HepG2 (cell line): ENCODE data around the gene RFTN1. TPM values are rescaled to one million over a fixed set of nuclear protein-coding genes. Genes with fewer than 3 reads are reported as not detected.

Experiments used
- ATAC-seq: fragments of 200-7000 bp; cut with Tn5 transposase; 3 replicates; pipeline ENCODE4 v1.9.1; 2020; ENCODE audit warnings: mild to moderate bottlenecking, moderate library complexity
- BruUV-seq: library from RNA; stranded (reverse); fragments of 400-500 nt; replicated peaks from 2 replicates; lab custom pipeline; 2021; lab: Mats Ljungman, UMichigan
- CTCF ChIA-PET: fragments of 300-600 bp; formaldehyde crosslinking; extraction: SDS; loops from one replicate; lab custom pipeline; 2021; ENCODE audit warnings: low total read pairs, inconsistent platforms, low intra/inter-chr PET ratio; lab: Yijun Ruan, JAX
- POLR2A ChIA-PET: fragments of 350-600 bp; sonication (Branson Sonifier 250); formaldehyde crosslinking; loops from one replicate; lab custom pipeline; 2020; ENCODE audit warnings: antibody characterized with exemption, inconsistent platforms; lab: Yijun Ruan, JAX
- DNase-seq: peaks from one replicate; pipeline ENCODE4 v3.0.0-alpha.2; 2015; ENCODE audit warnings: low spot score
- FAIRE-seq: peaks from 3 replicates; lab custom pipeline; 2011; peaks lifted over from hg19 to GRCh38; lab: Jason Lieb, UNC
- H2AFZ ChIP-seq: one replicate; pipeline ENCODE4 v1.6.1; 2011; ENCODE audit warnings: low read length, inconsistent platforms
- H3K27ac ChIP-seq: fragments of 300-600 bp; 3 replicates; pipeline ENCODE4 v1.8.0; 2011; ENCODE audit warnings: mixed run types, mild to moderate bottlenecking, mixed read lengths, low read length, inconsistent platforms; ENCODE audit not compliant: insufficient read depth; ENCODE audit errors: extremely low read length
- H3K27me3 ChIP-seq, 2 experiments: fragments of 200-600 bp in 1 of 2; 2 replicates in 1 of 2; 3 replicates in 1 of 2; pipeline versions ENCODE4 v1.6.0 to v1.8.0; 2011; ENCODE audit warnings: low read length in 2 of 2, mild to moderate bottlenecking in 2 of 2, moderate library complexity in 2 of 2, inconsistent platforms in 1 of 2; ENCODE audit not compliant: insufficient read depth in 2 of 2, control insufficient read depth in 1 of 2
- H3K36me3 ChIP-seq, 2 experiments: fragments of 200-600 bp in 1 of 2; replicated peaks in 1 of 2; 2 replicates in 1 of 2; 3 replicates in 1 of 2; pipeline versions ENCODE4 v1.5.1 to v1.8.0; 2011; ENCODE audit warnings: low read length in 2 of 2, inconsistent platforms in 1 of 2; ENCODE audit not compliant: insufficient read depth in 2 of 2, control insufficient read depth in 1 of 2
- H3K4me1 ChIP-seq: 2 replicates; pipeline ENCODE4 v1.5.1; 2012; ENCODE audit warnings: low read length, inconsistent platforms; ENCODE audit not compliant: insufficient read depth
- H3K4me2 ChIP-seq: 2 replicates; pipeline ENCODE4 v1.6.0; 2011; ENCODE audit warnings: low read depth, low read length, inconsistent platforms
- H3K4me3 ChIP-seq, 3 experiments: fragments of 200-600 bp in 1 of 3; sonication (generic), shearing (Covaris generic) in 1 of 3; replicated peaks in 1 of 3; 2 replicates each; pipeline ENCODE4 v1.5.1; 2011 to 2016; ENCODE audit warnings: low read length in 3 of 3, inconsistent platforms in 2 of 3, low read depth in 2 of 3, mild to moderate bottlenecking in 2 of 3, control low read depth in 1 of 3, mixed read lengths in 1 of 3; ENCODE audit not compliant: insufficient read depth in 1 of 3
- H3K79me2 ChIP-seq: one replicate; pipeline ENCODE4 v1.6.1; 2011; ENCODE audit warnings: low read length, inconsistent platforms; ENCODE audit not compliant: insufficient read depth
- H3K9ac ChIP-seq: 2 replicates; pipeline ENCODE4 v1.6.0; 2011; ENCODE audit warnings: mild to moderate bottlenecking, low read depth, low read length, inconsistent platforms; ENCODE audit not compliant: insufficient read depth
- H3K9me3 ChIP-seq: 2 replicates; pipeline ENCODE4 v1.5.1; 2012; ENCODE audit warnings: mild to moderate bottlenecking, low read length
- H4K20me1 ChIP-seq: 2 replicates; pipeline ENCODE4 v1.6.0; 2011; ENCODE audit warnings: inconsistent platforms, mild to moderate bottlenecking, low read length, moderate library complexity; ENCODE audit not compliant: insufficient read depth
- HDAC2 ChIP-seq: sonication (generic); formaldehyde crosslinking; IDR thresholded peaks from 2 replicates; pipeline ENCODE4 v1.4.0; 2020; ENCODE audit warnings: missing genetic modification reagents
- RBAK ChIP-seq: sonication (generic); formaldehyde crosslinking; IDR thresholded peaks from 2 replicates; pipeline ENCODE4 v1.5.1; 2020; ENCODE audit warnings: mild to moderate bottlenecking, missing genetic modification reagents
- ZNF326 ChIP-seq: sonication (generic); formaldehyde crosslinking; IDR thresholded peaks from 2 replicates; pipeline ENCODE4 v1.4.0; 2020; ENCODE audit warnings: missing genetic modification reagents, borderline replicate concordance
- ZNF431 ChIP-seq: sonication (generic); formaldehyde crosslinking; IDR thresholded peaks from 2 replicates; pipeline ENCODE4 v1.9.0; 2022; ENCODE audit warnings: missing genetic modification reagents, low read depth, mild to moderate bottlenecking, borderline replicate concordance
- ZSCAN9 ChIP-seq: IDR thresholded peaks from 2 replicates; pipeline ENCODE4 v1.6.1; 2016; ENCODE audit warnings: borderline replicate concordance
- WGBS: methylation state at CpG from one replicate; pipeline ENCODE4 v1.1.6; 2017; ENCODE audit warnings: low lambda C conversion rate; 5-methylcytosine and 5-hydroxymethylcytosine counted together
- in situ Hi-C: cut with HindIII; loops from 2 replicates; pipeline ENCODE4 v1.10.0; 2017; ENCODE audit warnings: low pct_unique_long_range_greater_than_20kb; ENCODE audit not compliant: extremely low pct_ligation_motif_present
- intact Hi-C: fragments of 100-400 bp; cut with micrococcal nuclease; formaldehyde crosslinking; loops from one replicate; pipeline ENCODE4 v1.10.0; 2022; ENCODE audit not compliant: unreplicated experiment
- polyA plus RNA-seq, 8 experiments: library from polyadenylated mRNA; depleted of rRNA in 3 of 8; stranded (reverse) in 7 of 8; unstranded in 1 of 8; fragments of >200 nt; fragmentation: Illumina TruSeq in 4 of 8; extraction: Trizol in 4 of 8; gene quantifications; 2 replicates each; pipeline versions ENCODE4 v1.2.1 to v1.2.3, GENCODE V29; 2011 to 2016; ENCODE audit warnings: low read depth in 4 of 8, missing spikeins in 1 of 8, mixed read lengths in 1 of 8; ENCODE audit not compliant: insufficient read depth in 1 of 8
- total RNA-seq, 5 experiments: library from RNA; depleted of rRNA; stranded (reverse); fragments of >200 nt; fragmentation: Illumina TruSeq; extraction: Trizol; gene quantifications; 2 replicates each; pipeline ENCODE4 v1.2.3, GENCODE V29; 2016; ENCODE audit warnings: low read depth in 1 of 5
- TF ChIP-seq, protein P1 (sequence below), 2 experiments: sonication (generic) in 1 of 2; formaldehyde crosslinking in 1 of 2; IDR thresholded peaks; 2 replicates each; pipeline versions ENCODE4 v1.4.0 to v1.6.1; 2016 to 2020; ENCODE audit warnings: borderline replicate concordance in 1 of 2, low read depth in 1 of 2, mild to moderate bottlenecking in 1 of 2, missing genetic modification reagents in 1 of 2
- TF ChIP-seq, protein P2 (sequence below): IDR thresholded peaks from 2 replicates; pipeline ENCODE4 v1.6.1; 2016; ENCODE audit warnings: control low read depth
- TF ChIP-seq, protein P3 (sequence below): sonication (generic); formaldehyde crosslinking; IDR thresholded peaks from 2 replicates; pipeline ENCODE4 v1.4.0; 2020; ENCODE audit warnings: mild to moderate bottlenecking, missing genetic modification reagents
- TF ChIP-seq, protein P4 (sequence below): sonication (generic); formaldehyde crosslinking; IDR thresholded peaks from 2 replicates; pipeline ENCODE4 v1.5.1; 2020; ENCODE audit warnings: missing genetic modification reagents, mild to moderate bottlenecking, borderline replicate concordance

The RFTN1 gene
- total and polyA plus RNA-seq, 2 of the 13 experiments (the other 11 are each of a cell fraction or from before 2014, with no cell fraction given) = not detected

DNA sequence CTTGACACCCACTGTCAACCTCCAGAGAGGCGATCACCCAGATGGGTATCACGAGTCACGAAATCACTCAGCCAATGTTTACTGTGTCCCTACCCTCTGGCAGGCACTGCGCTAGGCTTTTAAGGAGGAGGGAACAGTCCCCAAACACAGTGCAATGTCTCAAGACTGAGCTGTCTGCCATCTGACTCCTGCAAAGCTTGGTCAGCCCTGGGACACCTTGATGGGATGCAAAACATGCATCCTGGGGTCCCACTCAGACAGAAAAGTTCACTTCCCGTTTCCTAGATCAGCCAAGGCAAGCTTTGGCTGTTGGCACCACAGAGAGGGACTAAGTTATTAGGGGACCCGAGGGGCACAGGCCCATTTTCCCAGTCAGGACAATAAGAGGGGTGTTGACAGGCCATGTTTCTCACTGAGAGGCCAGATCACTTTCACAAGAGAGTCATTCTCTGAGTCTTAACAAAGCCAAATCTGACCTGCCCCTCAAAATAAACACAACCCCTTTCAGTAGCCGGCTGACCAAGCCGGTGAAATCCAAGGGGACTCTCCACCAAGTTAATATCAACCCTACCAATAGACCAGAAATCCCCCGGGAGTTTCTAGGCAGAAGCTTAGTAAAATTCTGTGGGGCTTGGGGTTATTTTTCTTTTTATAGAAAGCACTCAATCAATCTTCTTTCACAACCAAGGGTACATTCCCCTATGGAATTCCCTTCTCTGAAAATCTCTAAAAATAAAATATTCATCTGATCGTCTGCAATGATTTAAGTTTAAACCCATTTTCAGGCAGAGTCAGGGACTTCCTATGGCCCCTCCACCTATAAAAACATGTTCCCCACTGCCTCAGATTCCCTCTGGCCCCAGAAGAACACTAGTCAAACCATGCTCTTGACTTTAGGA, 3.5 kb downstream of the RFTN1 start:
- no peaks in the 10 kb centered on the region for H3K36me3 ChIP-seq
- no peaks in the 10 kb centered on the region for H3K79me2 ChIP-seq
- no peaks in the 10 kb centered on the region for H4K20me1 ChIP-seq
- ChIA-PET CTCF (no interaction called here), POLR2A (no interaction called here)
- ATAC-seq (no peak), DNase-seq (no peak), FAIRE-seq (no peak)
- in situ Hi-C loops (loop anchor here (10.0 kb wide), 1 partner anchor 215 kb away; no protein-coding TSS in a partner anchor), intact Hi-C loops (no loop called here)
- TF ChIP-seq, protein P1, sequence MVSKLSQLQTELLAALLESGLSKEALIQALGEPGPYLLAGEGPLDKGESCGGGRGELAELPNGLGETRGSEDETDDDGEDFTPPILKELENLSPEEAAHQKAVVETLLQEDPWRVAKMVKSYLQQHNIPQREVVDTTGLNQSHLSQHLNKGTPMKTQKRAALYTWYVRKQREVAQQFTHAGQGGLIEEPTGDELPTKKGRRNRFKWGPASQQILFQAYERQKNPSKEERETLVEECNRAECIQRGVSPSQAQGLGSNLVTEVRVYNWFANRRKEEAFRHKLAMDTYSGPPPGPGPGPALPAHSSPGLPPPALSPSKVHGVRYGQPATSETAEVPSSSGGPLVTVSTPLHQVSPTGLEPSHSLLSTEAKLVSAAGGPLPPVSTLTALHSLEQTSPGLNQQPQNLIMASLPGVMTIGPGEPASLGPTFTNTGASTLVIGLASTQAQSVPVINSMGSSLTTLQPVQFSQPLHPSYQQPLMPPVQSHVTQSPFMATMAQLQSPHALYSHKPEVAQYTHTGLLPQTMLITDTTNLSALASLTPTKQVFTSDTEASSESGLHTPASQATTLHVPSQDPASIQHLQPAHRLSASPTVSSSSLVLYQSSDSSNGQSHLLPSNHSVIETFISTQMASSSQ (IDR thresholded peaks at IDR 0.05; ENCODE audit: low read depth) = no peak
- TF ChIP-seq, protein P1 (CRISPR knock-in tag; IDR thresholded peaks at IDR 0.05; ENCODE audit: borderline replicate concordance) = no peak
- TF ChIP-seq ZSCAN9 (no peak), RBAK (CRISPR knock-in tag) (no peak), HDAC2 (CRISPR knock-in tag) (no peak), ZNF431 (no peak), ZNF326 (CRISPR knock-in tag) (no peak)
- TF ChIP-seq, protein P2, sequence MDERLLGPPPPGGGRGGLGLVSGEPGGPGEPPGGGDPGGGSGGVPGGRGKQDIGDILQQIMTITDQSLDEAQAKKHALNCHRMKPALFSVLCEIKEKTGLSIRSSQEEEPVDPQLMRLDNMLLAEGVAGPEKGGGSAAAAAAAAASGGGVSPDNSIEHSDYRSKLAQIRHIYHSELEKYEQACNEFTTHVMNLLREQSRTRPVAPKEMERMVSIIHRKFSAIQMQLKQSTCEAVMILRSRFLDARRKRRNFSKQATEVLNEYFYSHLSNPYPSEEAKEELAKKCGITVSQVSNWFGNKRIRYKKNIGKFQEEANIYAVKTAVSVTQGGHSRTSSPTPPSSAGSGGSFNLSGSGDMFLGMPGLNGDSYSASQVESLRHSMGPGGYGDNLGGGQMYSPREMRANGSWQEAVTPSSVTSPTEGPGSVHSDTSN = no peak
- TF ChIP-seq, protein P3, sequence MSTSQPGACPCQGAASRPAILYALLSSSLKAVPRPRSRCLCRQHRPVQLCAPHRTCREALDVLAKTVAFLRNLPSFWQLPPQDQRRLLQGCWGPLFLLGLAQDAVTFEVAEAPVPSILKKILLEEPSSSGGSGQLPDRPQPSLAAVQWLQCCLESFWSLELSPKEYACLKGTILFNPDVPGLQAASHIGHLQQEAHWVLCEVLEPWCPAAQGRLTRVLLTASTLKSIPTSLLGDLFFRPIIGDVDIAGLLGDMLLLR (CRISPR knock-in tag) = no peak
- TF ChIP-seq, protein P4, sequence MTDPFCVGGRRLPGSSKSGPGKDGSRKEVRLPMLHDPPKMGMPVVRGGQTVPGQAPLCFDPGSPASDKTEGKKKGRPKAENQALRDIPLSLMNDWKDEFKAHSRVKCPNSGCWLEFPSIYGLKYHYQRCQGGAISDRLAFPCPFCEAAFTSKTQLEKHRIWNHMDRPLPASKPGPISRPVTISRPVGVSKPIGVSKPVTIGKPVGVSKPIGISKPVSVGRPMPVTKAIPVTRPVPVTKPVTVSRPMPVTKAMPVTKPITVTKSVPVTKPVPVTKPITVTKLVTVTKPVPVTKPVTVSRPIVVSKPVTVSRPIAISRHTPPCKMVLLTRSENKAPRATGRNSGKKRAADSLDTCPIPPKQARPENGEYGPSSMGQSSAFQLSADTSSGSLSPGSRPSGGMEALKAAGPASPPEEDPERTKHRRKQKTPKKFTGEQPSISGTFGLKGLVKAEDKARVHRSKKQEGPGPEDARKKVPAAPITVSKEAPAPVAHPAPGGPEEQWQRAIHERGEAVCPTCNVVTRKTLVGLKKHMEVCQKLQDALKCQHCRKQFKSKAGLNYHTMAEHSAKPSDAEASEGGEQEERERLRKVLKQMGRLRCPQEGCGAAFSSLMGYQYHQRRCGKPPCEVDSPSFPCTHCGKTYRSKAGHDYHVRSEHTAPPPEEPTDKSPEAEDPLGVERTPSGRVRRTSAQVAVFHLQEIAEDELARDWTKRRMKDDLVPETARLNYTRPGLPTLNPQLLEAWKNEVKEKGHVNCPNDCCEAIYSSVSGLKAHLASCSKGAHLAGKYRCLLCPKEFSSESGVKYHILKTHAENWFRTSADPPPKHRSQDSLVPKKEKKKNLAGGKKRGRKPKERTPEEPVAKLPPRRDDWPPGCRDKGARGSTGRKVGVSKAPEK (CRISPR knock-in tag) = no peak
- no peak overlapping the region for H3K4me2 ChIP-seq
- no peaks in the 10 kb centered on the region for H3K9me3 ChIP-seq
- H3K4me1 ChIP-seq = 0 out of 2 replicates have a peak, but pooled peaks cover 7% of the 10 kb centered on the region
- no peak overlapping the region for H3K27ac ChIP-seq
- peaks cover 5 to 59% of the 10 kb centered on the region in 2 experiments for H3K27me3 ChIP-seq
- 14% methylated on average over 6 of the region's 10 CpGs for WGBS
- no peak overlapping the region for H2AFZ ChIP-seq
- no TSS peak for BruUV-seq
- H3K4me3 ChIP-seq = no peak overlapping the region
- H3K9ac ChIP-seq = no peak overlapping the region
